SJSA1 (cell line): ENCODE measurements around the gene ARHGAP42. TPM values are rescaled to one million over a fixed set of nuclear protein-coding genes. Genes with fewer than 3 reads are reported as not detected.
"Not testable (repeated sequence)": the region's sequence is repeated elsewhere in the genome, so short reads cannot be mapped to it uniquely, and the experiment has no call there.

Experiments used
- DNase-seq, 2 experiments: peaks; one replicate each; pipeline ENCODE4 v3.0.0-alpha.2; 2015 to 2020; ENCODE audit warnings: low spot score in 2 of 2, low read depth in 1 of 2
- H3K27ac ChIP-seq: fragments of 250-450 bp; sonication (Bioruptor Pico); 2 replicates; pipeline ENCODE4 v1.5.1; 2020; ENCODE audit warnings: mild to moderate bottlenecking, moderate library complexity
- H3K27me3 ChIP-seq: fragments of 250-450 bp; sonication (Bioruptor Pico); replicated peaks from 2 replicates; pipeline ENCODE4 v1.5.1; 2020; ENCODE audit warnings: mild to moderate bottlenecking, moderate library complexity
- H3K36me3 ChIP-seq: fragments of 250-450 bp; sonication (Bioruptor Pico); 2 replicates; pipeline ENCODE4 v1.5.1; 2020; ENCODE audit warnings: mild to moderate bottlenecking
- H3K4me1 ChIP-seq: fragments of 250-450 bp; sonication (Bioruptor Pico); replicated peaks from 2 replicates; pipeline ENCODE4 v1.6.1; 2021; ENCODE audit warnings: mild to moderate bottlenecking
- H3K4me3 ChIP-seq: fragments of 250-450 bp; sonication (Bioruptor Pico); 2 replicates; pipeline ENCODE4 v1.5.1; 2020; ENCODE audit warnings: mild to moderate bottlenecking
- H3K9me3 ChIP-seq: fragments of 250-450 bp; sonication (Bioruptor Pico); replicated peaks from 2 replicates; pipeline ENCODE4 v1.5.1; 2020; ENCODE audit warnings: mild to moderate bottlenecking
- total RNA-seq: library from RNA; depleted of rRNA; stranded (reverse); fragments of >200 nt; shearing (Covaris generic); gene quantifications from 2 replicates; pipeline ENCODE4 v1.2.3, GENCODE V29; 2014

Gene ARHGAP42
- total RNA-seq, 1 experiment from 2014 or later = 17.2 TPM

DNA sequence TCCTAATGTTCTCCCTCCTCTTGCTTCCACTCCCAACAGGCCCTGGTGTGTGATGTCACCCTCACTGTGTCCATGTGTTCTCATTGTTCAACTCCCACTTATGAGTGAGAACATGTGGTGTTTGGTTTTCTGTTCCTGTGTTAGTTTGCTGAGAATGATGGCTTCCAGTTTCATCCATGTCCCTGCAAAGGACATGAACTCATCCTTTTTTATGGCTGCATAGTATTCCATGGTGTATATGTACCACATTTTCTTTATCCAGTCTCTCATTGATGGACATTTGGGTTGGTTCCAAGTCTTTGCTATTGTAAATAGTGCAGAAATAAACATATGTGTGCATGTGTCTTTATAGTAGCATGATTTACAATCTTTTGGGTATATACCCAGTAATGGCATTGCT, 326.6 kb downstream of the ARHGAP42 start:
- H3K27ac ChIP-seq, H3K4me3 ChIP-seq, H3K9me3 ChIP-seq, H3K36me3 ChIP-seq, H3K27me3 ChIP-seq, H3K4me1 ChIP-seq, DNase-seq: not testable (repeated sequence)

GRCh38 chr11:101014600-101015285, 327.7 kb downstream of the ARHGAP42 start:
- Histone ChIP-seq H3K4me1 (no peaks in the 10 kb centered on the region), H3K27ac (no peak overlapping the region), H3K4me3 (no peak overlapping the region), H3K36me3 (no peaks in the 10 kb centered on the region), H3K9me3 (no peaks in the 10 kb centered on the region), H3K27me3 (no peaks in the 10 kb centered on the region)
- no peak for DNase-seq

DNA sequence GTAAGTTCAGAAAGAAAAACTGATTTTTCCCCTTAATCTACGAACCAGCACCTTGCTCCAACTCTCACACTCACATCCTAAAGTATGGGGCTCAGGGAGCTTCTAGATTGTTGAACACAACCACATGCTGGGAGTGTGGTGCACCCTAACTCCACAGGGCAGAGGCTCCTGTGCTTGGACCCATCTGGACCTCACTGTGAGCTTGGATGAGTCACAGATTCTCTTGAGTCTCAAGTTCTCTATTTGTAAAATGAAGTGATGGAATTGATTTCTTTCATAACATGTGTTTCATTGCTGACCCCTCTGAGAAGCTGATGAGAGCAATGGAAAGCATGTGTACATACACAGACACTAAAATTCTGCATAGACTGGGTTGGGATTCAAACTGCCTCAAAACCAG, 332.8 kb downstream of the ARHGAP42 start:
- Histone ChIP-seq H3K27ac (no peak overlapping the region), H3K4me3 (no peak overlapping the region), H3K9me3 (no peaks in the 10 kb centered on the region), H3K27me3 (no peaks in the 10 kb centered on the region), H3K4me1 (no peaks in the 10 kb centered on the region), H3K36me3 (no peaks in the 10 kb centered on the region)
- DNase-seq = no peak

- H3K4me1 ChIP-seq = no peaks in the 10 kb centered on the region
- no peaks in the 10 kb centered on the region for H3K27me3 ChIP-seq
- no peak overlapping the region for H3K27ac ChIP-seq
- no peak for DNase-seq
- H3K4me3 ChIP-seq = no peak overlapping the region
- H3K36me3 ChIP-seq = no peaks in the 10 kb centered on the region
- no peaks in the 10 kb centered on the region for H3K9me3 ChIP-seq
These were observed 335.2 kb downstream of the ARHGAP42 start for GRCh38 chr11:101022256-101022655.

DNA sequence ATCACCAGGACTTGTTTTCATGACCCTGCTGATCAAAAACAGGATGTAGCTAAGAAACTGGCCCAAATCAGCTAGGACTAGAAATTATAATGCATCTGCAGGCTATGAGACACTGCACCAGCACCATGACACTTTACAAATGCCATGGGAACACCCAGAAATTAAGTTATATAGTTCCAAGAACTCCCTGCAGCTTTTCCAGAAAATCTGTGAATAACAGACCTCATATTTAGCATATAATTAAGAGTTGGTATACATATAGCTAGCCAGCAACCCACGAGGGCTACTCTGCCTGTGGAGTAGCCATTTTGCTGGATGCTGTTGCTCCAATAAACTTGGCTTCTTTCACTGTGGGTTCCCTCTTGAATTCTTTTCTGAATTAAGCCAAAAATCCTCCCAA, 341.6 kb downstream of the ARHGAP42 start:
- Histone ChIP-seq H3K36me3 (no peaks in the 10 kb centered on the region), H3K4me3 (no peak overlapping the region), H3K9me3 (no peaks in the 10 kb centered on the region), H3K4me1 (no peaks in the 10 kb centered on the region), H3K27ac (no peak overlapping the region), H3K27me3 (no peaks in the 10 kb centered on the region)
- no peak for DNase-seq

- no peak overlapping the region for H3K27ac ChIP-seq
- no peaks in the 10 kb centered on the region for H3K9me3 ChIP-seq
- no peak for DNase-seq
- no peak overlapping the region for H3K4me3 ChIP-seq
- no peaks in the 10 kb centered on the region for H3K27me3 ChIP-seq
- no peaks in the 10 kb centered on the region for H3K4me1 ChIP-seq
- no peaks in the 10 kb centered on the region for H3K36me3 ChIP-seq
These were observed 342.9 kb downstream of the ARHGAP42 start for GRCh38 chr11:101030015-101030414.

DNA sequence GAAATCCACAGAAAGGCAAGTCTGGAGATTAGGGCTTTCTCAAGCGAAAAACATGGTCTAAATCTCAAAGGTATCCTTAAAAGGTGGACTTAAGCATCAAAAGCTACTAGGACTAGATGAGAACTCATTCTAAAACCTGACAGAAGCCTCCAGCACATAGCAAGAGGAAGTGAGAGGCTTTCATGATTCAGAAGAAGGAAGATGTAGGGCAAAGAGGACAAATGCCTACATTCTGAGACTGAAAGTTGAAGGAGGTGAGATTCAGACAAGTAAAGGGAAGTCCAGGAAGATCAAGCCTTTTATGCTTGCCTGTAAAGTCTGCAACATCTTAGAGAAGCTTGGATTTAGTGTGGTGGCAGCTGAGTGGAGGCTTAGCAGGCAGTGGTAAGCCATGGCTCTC, 343.6 kb downstream of the ARHGAP42 start:
- Histone ChIP-seq H3K36me3 (no peaks in the 10 kb centered on the region), H3K27ac (no peak overlapping the region), H3K4me1 (no peaks in the 10 kb centered on the region), H3K27me3 (no peaks in the 10 kb centered on the region), H3K9me3 (no peaks in the 10 kb centered on the region), H3K4me3 (no peak overlapping the region)
- DNase-seq = no peak

GRCh38 chr11:101031713-101032112, 344.6 kb downstream of the ARHGAP42 start:
- no peaks in the 10 kb centered on the region for H3K9me3 ChIP-seq
- H3K36me3 ChIP-seq = no peaks in the 10 kb centered on the region
- no peaks in the 10 kb centered on the region for H3K4me1 ChIP-seq
- no peak for DNase-seq
- H3K4me3 ChIP-seq = no peak overlapping the region
- H3K27ac ChIP-seq = no peak overlapping the region
- H3K27me3 ChIP-seq = no peaks in the 10 kb centered on the region

DNA sequence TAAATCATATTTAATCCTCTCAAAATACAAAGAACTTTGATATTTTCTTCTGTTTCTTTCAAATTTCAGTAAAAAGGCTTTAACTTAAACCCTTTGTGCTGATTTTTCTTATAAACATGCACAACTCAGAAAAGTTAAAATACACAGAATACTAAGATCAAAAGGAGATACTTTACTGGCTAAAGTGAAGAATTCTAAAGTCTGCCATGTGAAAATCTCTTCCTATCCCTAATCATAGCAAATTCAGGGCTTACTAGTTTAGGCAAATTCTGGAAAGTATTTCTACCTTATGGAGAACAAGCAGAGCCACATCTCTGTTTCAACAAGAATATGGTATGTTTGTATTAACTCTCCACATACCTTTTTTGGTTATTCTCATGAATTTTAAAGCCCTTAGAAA, 345.9 kb downstream of the ARHGAP42 start:
- no peak overlapping the region for H3K27ac ChIP-seq
- no peak for DNase-seq
- no peaks in the 10 kb centered on the region for H3K27me3 ChIP-seq

DNA sequence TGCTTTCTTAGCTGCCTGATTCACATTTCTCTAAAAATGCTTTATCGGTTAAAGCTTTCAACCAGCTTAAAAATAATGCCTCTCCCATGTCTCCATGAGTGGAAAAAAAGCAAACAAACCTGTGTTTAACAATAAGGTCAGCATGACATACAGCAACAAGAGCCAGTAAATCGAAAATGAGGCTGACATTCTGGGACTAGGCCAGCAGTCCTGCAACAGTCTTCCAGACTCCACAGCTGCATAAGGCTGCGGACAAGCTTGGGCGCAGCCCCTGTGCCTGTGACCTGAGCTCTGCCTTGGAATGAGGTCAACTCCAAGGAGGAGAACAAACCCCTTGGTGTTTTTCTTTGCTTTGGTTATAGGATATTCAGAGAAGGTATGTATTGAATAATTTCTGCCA, 347.0 kb downstream of the ARHGAP42 start:
- Histone ChIP-seq H3K9me3 (no peaks in the 10 kb centered on the region), H3K36me3 (no peaks in the 10 kb centered on the region), H3K4me1 (no peaks in the 10 kb centered on the region), H3K4me3 (no peak overlapping the region), H3K27me3 (no peaks in the 10 kb centered on the region), H3K27ac (no peak overlapping the region)
- no peak for DNase-seq

More for the DNA sequence above, 345.9 kb downstream of the ARHGAP42 start:
- H3K4me1 ChIP-seq = no peaks in the 10 kb centered on the region
- H3K36me3 ChIP-seq = no peaks in the 10 kb centered on the region
- H3K9me3 ChIP-seq = no peaks in the 10 kb centered on the region
- no peak overlapping the region for H3K4me3 ChIP-seq

DNA sequence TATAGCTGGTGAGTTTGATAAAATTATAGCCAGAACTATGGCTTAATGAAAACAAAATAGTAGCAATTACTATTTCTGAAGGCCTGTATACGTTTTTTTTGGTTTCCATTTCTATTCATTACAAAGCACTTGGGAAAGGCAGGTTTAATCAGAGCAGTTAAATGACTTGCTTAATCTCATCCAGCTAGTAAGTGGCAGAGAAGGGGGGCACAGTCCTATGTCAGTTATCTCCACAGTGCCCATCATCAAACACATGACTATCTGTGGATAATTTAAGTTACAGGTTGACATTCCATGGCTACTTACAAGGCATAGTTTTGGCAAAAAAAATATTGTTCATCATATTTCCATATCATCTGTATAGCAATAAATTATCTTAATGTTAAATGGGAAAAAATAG, 348.8 kb downstream of the ARHGAP42 start:
- no peak overlapping the region for H3K27ac ChIP-seq
- no peaks in the 10 kb centered on the region for H3K4me1 ChIP-seq
- DNase-seq = no peak

More for the DNA sequence above, 348.8 kb downstream of the ARHGAP42 start:
- H3K4me3 ChIP-seq = no peak overlapping the region
- no peaks in the 10 kb centered on the region for H3K27me3 ChIP-seq
- no peaks in the 10 kb centered on the region for H3K9me3 ChIP-seq
- H3K36me3 ChIP-seq = no peaks in the 10 kb centered on the region
